ENCODE results near the gene CIROP.

The CIROP gene

DNA sequence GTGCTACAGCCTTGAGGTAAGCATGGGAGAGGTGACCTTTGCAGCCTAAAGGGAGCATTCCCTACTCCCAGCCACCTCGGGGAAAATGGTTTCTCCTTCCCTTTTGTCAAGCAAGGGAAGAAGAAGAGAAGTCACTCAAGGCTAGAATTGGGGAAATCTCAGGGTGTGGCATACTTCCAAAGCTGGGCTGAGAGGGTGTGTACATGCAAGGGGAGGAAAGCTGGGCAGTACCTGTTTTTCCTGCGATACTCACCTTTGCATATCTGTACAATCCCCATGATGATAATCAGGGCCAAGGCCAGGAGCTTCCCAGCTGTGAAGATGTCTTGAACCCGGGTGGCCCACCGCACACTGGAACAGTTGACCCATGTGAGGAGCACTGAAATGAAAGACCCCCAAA is 38.0 kb upstream of the CIROP start:
- Histone ChIP-seq H3K4me3 (no peak overlapping the region), H3K27ac (peak overlapping the region; percentile 77 to 91), H3K36me3 (peaks cover 30 to 44% (median 36%) of the 10 kb centered on the region in 3 donors), H3K27me3 (no peaks in the 10 kb centered on the region), H3K9me3 (no peaks in the 10 kb centered on the region), H3K4me1 (peaks cover 0 to 64% (median 40%) of the 10 kb centered on the region in 4 donors)
- intact Hi-C loops (cut with DNase I; ENCODE audit: low total_unique reads), result no loop called here
- TF ChIP-seq, protein P1, sequence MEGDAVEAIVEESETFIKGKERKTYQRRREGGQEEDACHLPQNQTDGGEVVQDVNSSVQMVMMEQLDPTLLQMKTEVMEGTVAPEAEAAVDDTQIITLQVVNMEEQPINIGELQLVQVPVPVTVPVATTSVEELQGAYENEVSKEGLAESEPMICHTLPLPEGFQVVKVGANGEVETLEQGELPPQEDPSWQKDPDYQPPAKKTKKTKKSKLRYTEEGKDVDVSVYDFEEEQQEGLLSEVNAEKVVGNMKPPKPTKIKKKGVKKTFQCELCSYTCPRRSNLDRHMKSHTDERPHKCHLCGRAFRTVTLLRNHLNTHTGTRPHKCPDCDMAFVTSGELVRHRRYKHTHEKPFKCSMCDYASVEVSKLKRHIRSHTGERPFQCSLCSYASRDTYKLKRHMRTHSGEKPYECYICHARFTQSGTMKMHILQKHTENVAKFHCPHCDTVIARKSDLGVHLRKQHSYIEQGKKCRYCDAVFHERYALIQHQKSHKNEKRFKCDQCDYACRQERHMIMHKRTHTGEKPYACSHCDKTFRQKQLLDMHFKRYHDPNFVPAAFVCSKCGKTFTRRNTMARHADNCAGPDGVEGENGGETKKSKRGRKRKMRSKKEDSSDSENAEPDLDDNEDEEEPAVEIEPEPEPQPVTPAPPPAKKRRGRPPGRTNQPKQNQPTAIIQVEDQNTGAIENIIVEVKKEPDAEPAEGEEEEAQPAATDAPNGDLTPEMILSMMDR (IDR thresholded peaks at IDR 0.05), result no peak
- DNase-seq, result no peak

DNA sequence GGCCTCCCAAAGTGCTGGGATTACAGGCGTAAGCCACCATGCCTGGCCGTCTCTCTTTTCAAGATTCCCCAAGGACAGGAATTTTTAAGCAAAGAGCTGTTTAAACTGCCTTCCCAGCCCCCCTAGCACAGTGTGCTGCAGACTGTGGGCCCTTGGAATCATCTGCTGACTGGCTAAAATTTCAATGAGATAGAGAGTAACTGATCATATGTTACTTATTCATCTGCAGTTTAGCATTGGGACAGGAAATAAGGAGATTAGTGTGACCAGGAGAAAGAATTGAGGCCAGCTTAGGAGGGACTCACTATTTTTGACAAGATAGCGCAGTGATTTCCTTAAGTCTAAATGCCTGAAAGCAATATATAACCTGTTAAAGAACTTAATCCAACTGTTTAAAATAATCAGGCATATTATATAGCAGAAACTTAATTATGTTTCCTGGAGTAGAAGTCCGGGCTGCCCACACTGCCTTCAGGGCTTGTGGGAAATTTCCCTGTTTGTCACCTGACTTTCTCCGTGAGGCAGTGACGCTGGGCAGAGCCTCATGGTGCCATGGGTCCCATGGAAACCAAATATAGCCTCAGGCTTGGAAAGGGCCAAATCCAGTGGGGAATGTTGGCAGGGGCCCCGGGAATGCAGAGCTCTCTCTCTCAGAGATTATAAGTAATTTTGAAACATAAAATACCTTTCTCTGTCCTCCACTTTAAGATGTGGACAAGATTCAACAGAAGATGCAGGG is 37.1 kb upstream of the CIROP start:
- peak overlapping the region; percentile 77 to 91 for H3K27ac ChIP-seq
- no peaks in the 10 kb centered on the region for H3K9me3 ChIP-seq
- peaks cover 0 to 54% (median 34%) of the 10 kb centered on the region in 4 donors for H3K4me1 ChIP-seq
- H3K36me3 ChIP-seq, result peaks cover 39 to 53% (median 45%) of the 10 kb centered on the region in 3 donors
- H3K4me3 ChIP-seq, result no peak overlapping the region
- intact Hi-C loops (cut with DNase I; ENCODE audit: low total_unique reads), result loop anchor here (1.0 kb wide), 1 partner anchor 40 kb away; no protein-coding TSS in a partner anchor
- TF ChIP-seq, protein P1 (IDR thresholded peaks at IDR 0.05), result no peak
- peak; percentile 77 to 94 for DNase-seq
- H3K27me3 ChIP-seq, result no peaks in the 10 kb centered on the region

DNA sequence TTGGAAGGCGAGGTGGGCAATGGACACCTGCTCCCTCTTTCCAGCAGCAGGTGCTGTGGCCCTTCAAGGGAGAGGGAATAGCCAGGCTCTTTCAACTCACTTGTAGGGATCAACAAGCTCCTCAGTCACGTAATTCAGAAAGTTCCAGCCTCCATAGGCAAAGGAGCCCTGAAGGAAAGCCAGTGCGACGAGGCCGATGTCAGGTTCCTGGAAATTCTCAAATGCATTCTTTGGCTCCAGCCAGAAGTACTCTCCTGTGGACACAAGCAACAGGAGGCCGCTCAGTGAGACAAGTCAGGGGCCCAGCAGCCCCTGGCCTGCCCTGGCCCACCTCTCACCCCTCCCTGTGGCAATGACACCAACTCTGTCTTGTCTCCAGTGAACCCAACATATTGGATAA is 35.6 kb upstream of the CIROP start:
- H3K27ac ChIP-seq, result no peak overlapping the region
- intact Hi-C loops (cut with DNase I; ENCODE audit: low total_unique reads), result no loop called here
- TF ChIP-seq, protein P1 (IDR thresholded peaks at IDR 0.05), result no peak

DNA sequence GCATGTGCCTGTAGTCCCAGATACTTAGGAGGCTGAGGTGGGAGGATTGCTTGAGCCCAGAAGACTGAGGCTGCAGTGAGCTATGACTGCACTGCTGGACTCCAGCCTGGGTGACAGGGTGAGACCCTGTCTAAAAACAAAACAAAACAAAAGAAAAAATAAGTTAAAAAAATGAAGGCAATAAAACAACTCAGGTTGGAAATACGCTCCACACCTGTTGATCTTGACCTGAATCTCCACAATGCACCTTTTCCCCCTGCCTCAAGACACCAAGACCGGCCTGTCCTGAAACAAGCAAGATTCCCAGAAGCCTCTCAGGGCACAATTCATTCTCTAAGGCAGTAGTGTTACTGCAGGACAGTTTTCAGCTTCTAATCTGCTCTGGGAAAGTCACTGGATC is 35.1 kb upstream of the CIROP start:
- Histone ChIP-seq H3K4me1 (peaks cover 0 to 34% (median 25%) of the 10 kb centered on the region in 4 donors), H3K27me3 (no peaks in the 10 kb centered on the region), H3K27ac (no peak overlapping the region), H3K36me3 (peaks cover 49 to 72% (median 65%) of the 10 kb centered on the region in 3 donors), H3K4me3 (no peak overlapping the region), H3K9me3 (no peaks in the 10 kb centered on the region)
- TF ChIP-seq, protein P1 (IDR thresholded peaks at IDR 0.05), result no peak
- DNase-seq, result no peak
- intact Hi-C loops (cut with DNase I; ENCODE audit: low total_unique reads), result no loop called here

More for the DNA sequence above, 35.6 kb upstream of the CIROP start:
- Histone ChIP-seq H3K27me3 (no peaks in the 10 kb centered on the region), H3K36me3 (peaks cover 49 to 67% (median 60%) of the 10 kb centered on the region in 3 donors), H3K4me1 (peaks cover 0 to 39% (median 25%) of the 10 kb centered on the region in 4 donors), H3K9me3 (no peaks in the 10 kb centered on the region), H3K4me3 (no peak overlapping the region)
- no peak for DNase-seq

DNA sequence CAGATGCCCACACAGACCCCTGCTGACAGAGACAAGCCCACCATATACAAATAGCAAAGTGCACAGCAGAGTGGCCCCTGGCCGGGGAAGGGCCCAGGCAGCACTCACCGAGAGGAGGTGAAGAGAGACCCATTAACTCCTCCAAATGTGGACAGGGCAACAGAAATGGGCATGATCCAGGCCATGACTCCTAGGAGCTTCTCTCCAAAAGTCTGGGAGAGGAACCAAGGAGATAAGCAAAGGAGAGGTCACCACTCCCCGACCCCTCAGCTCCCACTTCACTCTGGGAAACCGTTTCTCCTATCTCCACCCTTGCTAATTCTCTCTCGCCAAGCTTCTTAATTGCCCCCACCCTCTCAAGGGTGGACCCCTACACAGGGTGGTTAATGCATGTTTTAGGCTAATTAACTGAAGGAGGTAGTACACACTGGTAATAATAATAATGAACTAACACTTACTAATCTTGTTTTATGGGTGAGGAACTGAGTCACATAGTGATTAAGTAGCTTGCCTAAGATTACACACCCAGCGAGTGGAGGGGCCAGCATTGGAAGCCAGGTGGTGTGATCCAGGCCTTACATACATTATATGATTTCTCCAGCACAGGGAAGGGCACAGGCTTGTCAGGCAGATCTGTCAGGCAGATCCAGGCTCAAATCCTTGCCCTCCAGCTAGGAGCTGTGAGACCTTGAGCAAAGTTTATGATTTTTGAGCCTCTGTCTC is 33.2 kb upstream of the CIROP start:
- intact Hi-C loops (cut with DNase I; ENCODE audit: low total_unique reads), result no loop called here
- Histone ChIP-seq H3K27me3 (no peaks in the 10 kb centered on the region), H3K4me3 (no peak overlapping the region), H3K9me3 (no peaks in the 10 kb centered on the region), H3K36me3 (peaks cover 52 to 77% (median 67%) of the 10 kb centered on the region in 3 donors), H3K4me1 (peaks cover 0 to 15% (median 14%) of the 10 kb centered on the region in 4 donors), H3K27ac (no peak overlapping the region)
- no peak for DNase-seq
- TF ChIP-seq, protein P1 (IDR thresholded peaks at IDR 0.05), result no peak

Measured in tibial artery (tissue), 4 donors.